HG03097 (cell line): Measurements from ENCODE around the gene ZFP1.
"Not testable (repeated sequence)": the region's sequence is repeated elsewhere in the genome, so short reads cannot be mapped to it uniquely, and the experiment has no call there.

ENCODE experiments used
- ATAC-seq: cut with Tn5 transposase; IDR thresholded peaks from one replicate; pipeline ENCODE4 v1.9.1; 2021; ENCODE audit not compliant: unreplicated experiment, low FRiP score

Gene ZFP1

DNA sequence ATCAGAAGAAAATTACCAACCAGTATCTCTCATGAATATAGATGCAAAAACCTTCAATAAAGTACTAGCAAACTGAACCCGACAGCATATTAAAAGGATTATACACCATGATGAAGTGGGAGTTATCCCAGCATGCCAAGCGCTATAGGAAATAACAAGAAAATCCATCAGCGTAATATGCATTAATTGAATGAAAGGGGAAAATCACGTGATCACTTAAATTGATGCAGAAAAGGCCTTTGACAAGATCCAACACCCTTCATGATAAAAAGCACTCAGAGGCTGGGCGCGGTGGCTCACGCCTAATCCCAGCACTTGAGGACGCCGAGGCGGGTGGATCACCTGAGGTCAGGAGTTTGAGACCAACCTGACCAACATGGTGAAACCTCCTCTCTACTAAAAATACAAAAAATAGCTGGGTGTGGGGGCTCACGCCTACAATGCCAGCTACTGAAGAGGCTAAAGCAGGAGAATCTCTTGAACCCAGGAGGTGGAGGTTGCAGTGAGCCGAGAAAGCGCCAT is 53.8 kb downstream of the ZFP1 start:
- ATAC-seq, result no peak

GRCh38 chr16:75203096-75203495 is 54.8 kb downstream of the ZFP1 start:
- no peak for ATAC-seq

DNA sequence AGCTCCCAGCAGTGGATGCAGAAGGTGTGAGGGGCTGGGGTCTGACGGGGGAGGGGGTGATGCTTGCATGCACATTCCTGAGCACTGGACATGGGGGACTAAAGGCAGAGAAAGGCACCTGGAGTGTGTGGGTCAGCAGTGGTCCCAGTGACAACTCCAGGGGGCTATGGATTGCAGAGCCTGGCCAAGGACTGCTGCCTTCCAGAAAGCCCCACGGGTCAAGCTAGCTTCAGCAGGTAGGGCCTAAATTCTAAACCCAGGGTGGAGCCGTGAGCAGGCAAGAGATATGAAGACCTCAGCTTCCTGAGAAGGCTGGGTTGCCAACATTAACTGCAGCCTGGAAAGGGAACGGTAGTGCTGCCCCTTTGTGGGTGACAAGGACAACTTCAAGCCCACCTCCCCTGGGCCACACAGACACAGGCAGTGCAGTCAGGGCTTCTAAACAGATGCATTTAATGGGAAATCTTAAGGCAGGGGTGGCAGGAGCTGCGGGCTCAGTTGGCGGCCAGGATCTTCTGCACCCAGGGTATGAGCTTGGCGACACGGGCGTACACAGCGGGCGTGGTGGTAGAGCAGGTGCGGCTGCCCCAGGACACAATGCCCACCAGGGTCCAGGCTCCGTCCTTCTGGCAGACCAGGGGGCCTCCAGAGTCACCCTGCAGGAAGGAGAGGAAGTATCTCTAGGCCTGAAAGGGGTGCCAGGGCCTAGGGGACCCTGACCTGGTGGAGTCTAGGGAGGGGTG is 55.5 kb downstream of the ZFP1 start:
- no peak for ATAC-seq

GRCh38 chr16:75204410-75204758 is 56.1 kb downstream of the ZFP1 start:
- no peak for ATAC-seq

GRCh38 chr16:75204905-75205304 is 56.6 kb downstream of the ZFP1 start:
- ATAC-seq, result not testable (repeated sequence)

DNA sequence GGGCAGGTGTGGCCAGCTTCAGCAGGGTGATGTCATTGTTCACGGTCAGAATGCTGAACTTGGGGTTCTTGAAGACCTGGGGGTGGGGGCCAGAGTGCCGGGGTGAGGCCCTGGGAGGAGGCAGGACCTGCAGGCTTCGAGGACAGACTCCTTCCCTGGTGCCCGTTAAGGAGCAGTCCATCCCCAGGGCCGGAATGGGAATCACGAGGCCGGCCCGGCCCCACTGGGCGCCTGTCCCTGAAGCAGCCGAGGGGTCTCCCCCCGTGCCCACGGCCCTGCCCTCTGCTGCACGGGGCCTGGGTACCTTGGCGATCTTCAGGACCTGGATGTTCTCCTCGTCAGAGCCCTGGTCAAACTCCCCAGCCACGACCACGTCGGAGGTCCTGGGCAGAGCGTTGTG is 57.1 kb downstream of the ZFP1 start:
- not testable (repeated sequence) for ATAC-seq

GRCh38 chr16:75205961-75206748 is 57.8 kb downstream of the ZFP1 start:
- ATAC-seq, result not testable (repeated sequence)

DNA sequence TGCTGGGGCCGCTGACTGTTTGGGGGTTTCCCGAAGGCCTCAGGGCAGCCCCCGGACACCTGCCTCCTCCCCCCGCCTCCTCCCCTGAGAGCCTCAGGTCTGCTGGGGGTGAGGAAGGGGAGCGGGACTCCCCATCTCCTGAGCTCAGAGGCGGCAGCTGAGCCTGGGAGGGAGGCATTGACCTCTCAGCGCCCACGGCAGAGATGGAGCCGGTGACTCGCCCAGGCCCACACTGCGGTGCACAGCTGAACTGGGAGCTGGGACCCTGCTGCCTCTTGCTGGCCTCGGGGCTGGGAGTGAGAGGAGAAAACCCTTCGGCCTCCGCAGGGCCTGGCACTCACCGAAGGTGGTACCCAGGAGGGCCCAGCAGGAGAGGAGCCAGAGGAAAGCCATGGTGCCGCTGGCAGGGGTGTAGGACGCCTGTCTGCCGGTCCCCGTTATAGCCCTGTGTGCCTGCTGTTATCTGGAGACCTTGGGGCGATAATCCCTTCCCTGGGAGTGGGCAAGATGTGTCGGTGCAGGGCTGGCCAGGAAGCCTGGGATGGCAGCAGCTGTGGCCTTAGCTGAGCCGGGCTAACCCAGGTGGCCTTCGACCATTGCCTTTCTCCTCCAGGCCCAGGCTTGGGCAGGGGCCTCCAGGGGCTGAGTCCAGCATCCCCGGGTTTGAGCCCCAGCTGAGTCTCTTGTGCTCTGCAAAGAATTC is 58.6 kb downstream of the ZFP1 start, which contains the start of gene CTRB2:
Gene CTRB2, minus strand, starts transcription at position 413 of the 703 bp plus-strand sequence. Its CDS starts 20 bp downstream, at position 393.
- no peak for ATAC-seq

- no peak for ATAC-seq
Observed at GRCh38 chr16:75207831-75208230, 59.5 kb downstream of the ZFP1 start.

- ATAC-seq, result no peak
Observed at GRCh38 chr16:75208242-75208825, 60.0 kb downstream of the ZFP1 start.

DNA sequence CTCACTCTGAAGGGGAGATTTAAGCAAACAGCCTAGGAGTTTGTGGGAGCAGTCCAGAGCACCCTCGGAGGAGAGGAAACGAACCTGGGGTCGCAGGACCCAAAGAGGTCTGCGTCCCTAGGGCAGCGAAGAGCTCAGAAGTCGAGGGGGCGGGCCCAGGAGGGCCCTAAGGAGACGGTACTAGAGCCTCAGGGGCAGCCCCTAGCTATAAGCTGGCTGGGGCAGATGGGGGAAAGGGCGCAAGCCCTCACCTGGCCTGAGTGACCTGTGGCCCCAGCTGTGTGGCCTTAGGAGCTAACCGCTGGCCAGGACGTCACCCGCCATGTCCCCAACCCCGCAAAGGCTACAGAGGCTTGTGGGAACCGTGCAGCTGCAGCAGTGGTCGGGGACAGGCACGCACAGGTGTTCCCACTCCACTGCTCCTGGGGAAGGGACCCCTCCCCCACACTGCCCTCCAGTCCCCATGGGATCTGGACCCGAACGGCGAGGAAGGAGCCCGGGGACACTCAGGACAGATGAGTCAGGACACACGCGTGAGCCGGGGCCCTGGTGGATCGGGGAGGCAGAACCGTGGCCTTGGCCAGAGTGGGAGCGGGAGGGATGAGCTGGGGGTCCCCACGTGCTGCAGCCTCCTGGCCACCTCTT is 60.7 kb downstream of the ZFP1 start:
- no peak for ATAC-seq

DNA sequence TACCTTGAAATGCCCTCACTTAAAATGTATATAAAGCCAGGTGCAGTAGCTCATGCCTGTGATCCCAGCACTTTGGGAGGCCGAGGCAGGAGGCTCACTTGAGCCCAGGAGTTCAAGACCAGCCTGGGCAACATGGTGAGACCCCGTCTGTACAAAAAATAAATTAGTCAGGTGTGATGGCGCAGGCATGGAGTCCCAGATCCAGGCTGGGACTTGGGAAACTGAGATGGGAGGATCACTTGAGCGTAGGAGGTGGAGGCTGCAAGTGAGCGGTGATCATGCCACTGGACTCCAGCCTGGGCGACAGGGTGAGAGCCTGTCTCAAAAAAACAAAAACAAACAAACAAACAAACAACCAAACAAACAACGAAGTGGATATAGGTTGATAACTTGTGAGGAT is 61.2 kb downstream of the ZFP1 start:
- ATAC-seq, result not testable (repeated sequence)

GRCh38 chr16:75209944-75210343 is 61.6 kb downstream of the ZFP1 start:
- ATAC-seq, result no peak

- ATAC-seq, result not testable (repeated sequence)
Observed at GRCh38 chr16:75211286-75211685, 63.0 kb downstream of the ZFP1 start.

DNA sequence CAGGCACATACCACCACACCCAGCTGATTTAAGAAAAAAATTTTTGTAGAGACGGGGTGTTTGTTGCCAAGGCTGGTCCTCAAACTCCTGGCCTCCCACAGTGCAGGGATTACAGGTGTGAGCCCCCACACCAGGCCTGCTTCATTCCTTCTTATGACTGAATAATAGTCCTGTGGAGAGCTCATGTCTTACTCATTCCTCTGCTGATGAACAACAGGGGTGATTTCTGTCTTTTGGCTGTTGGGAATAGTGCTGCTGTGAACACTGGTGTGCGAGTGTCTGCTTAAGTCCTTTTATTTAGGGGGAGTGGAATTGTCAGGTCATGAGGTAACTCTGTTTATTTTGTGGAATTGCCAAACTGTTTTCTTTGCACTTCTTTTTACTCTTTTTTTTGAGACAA is 67.8 kb downstream of the ZFP1 start:
- ATAC-seq, result no peak

DNA sequence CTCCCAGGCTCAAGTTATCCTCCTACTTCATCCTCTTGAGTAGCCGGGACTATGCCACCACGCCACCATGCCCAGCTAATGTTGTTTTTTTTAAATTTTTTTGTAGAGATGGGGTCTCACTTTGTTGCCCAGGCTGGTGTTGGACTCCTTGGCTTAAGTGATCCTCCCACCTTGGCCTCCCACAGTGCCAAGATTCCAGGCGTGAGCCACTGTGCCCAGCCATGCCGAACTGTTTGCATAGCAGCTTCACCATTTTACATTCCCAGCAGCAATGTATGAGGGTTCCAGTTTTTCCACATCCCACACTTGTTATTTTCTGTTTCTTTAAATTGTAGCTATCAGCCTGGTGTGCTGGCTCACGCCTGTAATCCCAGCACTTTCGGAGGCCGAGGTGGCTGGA is 68.3 kb downstream of the ZFP1 start:
- ATAC-seq, result no peak

DNA sequence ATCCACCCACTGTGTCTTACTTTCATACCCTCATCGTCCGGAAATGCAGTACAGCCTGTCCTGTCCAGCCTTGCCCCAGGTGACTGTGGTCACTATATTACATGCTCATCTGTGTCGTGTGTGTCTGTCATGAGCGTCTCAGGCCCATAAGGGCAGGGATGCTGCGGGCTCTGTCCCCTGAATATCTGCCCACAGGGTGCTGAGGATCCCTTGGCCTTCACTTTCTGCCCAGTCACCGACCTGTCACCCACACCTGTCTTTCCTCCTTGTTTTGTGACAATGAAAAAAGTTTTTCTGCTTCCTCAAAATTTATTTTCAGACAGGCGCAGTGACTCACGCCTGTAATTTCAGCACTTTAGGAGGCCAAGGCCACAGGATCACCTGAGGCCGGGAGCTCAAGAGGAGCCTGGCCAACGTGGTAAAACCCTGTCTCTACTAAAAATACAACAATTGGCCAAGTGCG is 69.1 kb downstream of the ZFP1 start:
- no peak for ATAC-seq

DNA sequence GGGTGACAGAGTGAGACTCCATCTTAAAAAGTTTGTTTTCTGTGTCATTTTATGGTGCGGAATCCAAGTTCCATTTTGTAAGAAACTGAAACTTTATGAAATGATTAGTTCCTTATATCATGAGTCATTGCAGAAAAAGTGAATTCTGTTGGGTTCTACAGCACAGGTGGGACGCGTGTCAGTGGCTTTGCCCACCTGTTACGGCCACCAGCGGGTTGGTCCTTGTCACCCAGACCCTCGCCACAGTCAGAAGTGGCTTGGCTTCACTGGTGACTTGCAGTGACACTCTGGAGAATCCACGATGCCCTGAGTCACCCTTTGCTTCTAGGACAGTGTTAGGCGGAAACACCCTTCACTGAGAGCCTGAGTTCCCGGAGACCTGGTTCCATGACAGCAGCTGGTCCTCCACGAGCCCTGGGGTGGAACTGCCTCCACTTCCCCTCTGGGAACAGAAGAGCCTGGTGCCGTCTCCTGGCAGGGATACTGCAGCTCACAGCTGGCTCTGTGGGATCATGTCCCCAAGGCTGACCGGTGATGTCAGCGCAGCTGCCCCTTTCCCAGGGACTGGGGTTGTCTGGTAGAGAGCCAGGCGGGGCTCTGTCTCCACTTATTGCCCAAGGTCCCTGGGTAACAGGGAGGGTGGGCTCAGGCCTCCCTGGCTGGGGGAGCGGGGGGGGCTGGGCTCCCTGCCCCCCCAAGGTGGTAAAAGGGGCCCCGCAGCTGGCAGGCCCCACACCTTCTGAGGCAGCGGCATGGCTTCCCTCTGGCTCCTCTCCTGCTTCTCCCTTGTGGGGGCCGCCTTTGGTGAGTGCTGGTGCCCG is 70.1 kb downstream of the ZFP1 start, which contains the start of gene CTRB1:
Gene CTRB1, plus strand, starts transcription at position 733 of the 821 bp plus-strand sequence. Its CDS starts 20 bp downstream, at position 753.
- ATAC-seq, result no peak

DNA sequence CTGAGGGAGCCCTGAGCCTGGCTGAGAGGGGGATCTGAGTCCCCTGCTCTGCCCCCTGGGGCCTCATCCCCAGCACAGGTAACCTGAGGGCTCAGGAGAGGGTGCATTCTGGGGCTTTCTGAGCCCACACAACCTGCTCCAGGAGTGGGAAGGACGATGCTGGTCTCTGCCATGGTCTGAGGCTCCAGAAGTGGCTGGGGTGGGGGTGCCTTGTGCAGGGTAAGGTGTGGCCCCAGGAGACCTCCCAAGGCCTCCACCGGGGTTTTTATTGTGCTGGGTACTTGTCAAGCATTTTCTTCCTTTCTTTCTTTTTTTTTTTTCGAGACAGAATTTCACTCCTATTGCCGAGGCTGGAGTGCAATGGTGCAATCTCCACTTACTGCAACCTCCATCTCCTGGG is 70.8 kb downstream of the ZFP1 start:
- no peak for ATAC-seq
